GM13977 (cell line): Measurements from ENCODE around the gene UTS2R.

Experiments
- DNase-seq: peaks from one replicate; pipeline ENCODE4 v3.0.0; 2012; ENCODE audit warnings: low spot score
- CTCF ChIP-seq: IDR thresholded peaks from 2 replicates; pipeline ENCODE4 v1.5.1; 2012; ENCODE audit warnings: mild to moderate bottlenecking, control low read depth; ENCODE audit not compliant: insufficient read depth; ENCODE audit errors: extremely low read depth, missing control alignments
- in situ Hi-C: fragments of 300-500 bp; cut with MboI; formaldehyde crosslinking; loops from one replicate; pipeline ENCODE4 v1.12.0; 2022; ENCODE audit warnings: low sequenced_read_pairs, low pct_unique_long_range_greater_than_20kb, mixed read lengths, inconsistent platforms; ENCODE audit not compliant: unreplicated experiment

Gene UTS2R

DNA sequence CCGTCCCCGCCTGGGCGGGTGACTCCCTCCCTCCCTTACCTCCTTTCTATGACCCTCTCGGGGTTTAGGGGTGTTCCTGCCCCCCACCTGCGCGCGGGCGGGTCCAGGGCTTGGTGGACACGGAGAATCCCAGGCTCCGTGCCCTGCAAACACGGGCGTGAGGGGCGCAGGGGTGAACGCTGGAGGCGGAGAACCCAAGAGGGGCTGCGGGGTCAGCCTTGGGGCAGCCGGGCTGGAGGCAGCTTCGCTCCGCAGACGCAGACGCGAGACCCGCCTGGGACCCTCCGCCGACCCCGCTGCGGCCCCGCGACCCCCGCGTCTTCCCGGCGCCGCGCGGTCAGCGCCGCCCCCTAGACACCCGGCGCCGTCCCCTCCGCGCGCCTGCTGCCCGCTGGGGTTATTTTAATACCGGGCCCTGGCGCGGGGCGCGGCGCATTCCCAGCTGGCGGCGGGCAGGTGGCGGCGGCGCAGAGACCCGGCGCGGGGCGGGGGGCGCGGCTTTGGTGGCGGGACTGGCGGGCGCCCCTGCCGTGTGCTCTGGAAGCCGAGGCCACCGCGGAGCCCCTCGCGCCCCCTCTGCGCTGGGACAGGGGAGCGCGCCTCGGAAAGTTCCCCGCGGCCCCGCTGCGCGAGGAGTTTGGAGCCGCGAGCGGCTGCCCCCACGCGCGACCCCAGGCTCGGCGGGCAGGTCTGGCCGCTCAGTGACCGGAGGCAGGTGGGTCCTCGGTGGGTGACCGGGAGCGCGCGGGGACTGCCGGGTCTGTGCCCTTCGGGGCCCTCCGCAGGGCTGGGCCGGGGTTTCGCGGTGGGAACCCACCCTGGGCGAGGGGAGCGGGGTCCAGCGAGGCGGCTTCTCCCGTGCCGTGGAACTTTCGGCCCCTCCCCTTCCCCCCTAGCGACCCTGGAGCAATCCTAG lies at the start of gene UTS2R:
Gene UTS2R (plus strand): TSS at position 433 of the 916 bp plus-strand sequence. CDS start 2,560 bp downstream, outside the sequence.
- in situ Hi-C loops, result no loop called here
- no peak for DNase-seq
- no peak for TF ChIP-seq CTCF

GRCh38 chr17:82321947-82322466 lies 49.6 kb upstream of the UTS2R start:
- in situ Hi-C loops, result no loop called here
- no peak for DNase-seq
- no peak for TF ChIP-seq CTCF

DNA sequence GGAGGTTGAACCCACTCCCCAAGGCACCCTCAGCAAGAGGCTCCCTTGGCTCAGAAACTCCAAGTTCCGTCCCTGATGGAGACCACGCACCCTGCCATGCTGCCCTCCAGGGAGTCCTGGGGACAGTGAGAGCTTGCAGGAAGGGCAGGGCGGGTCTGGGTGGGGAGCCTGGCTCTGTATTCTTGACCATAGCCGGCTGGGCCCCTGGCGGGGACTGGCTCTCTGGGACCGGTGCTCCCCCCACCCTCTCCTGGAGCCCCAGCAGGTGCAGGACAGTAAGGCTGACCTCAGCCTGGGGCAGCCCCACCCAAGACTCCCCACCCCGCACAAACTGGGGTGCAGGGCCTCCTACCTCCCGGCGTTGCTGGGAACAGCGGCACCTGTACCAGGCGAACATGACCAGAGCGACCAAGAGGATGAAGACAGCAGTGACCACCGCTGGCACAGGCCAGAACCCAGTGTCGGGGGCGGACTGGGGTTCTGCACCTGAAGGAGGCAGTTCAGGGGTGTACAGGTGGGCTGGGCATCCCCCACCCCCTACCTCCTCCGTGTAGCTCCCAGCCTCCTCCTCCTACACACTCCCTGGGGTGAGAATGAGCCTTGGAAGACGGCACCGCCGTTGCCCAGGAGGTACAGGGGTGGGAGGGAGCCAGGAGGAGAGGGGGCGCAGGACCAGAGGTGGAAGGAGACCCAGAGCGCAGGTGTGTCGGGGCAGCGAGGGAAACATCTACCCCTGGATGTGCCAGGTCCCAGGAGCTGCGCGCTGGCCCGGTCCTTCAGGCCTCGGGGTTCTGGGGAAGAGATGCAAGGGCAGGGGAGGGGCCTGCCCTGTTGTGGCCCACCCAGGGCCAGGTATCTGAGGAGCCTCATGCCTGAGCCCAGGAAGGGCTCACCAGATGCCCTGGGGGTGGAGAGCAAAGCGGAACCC lies 48.8 kb upstream of the UTS2R start:
- DNase-seq, result no peak
- TF ChIP-seq CTCF, result no peak
- in situ Hi-C loops, result no loop called here

GRCh38 chr17:82323514-82324234 lies 47.9 kb upstream of the UTS2R start:
- DNase-seq, result no peak
- in situ Hi-C loops, result no loop called here
- TF ChIP-seq CTCF, result no peak

- in situ Hi-C loops, result no loop called here
- DNase-seq, result no peak
- no peak for TF ChIP-seq CTCF
Observed at GRCh38 chr17:82324566-82325285, 46.8 kb upstream of the UTS2R start.
